ENCODE measurements around the gene NCEH1.

- TF ChIP-seq CTCF (IDR thresholded peaks at IDR 0.05) (no peak), POLR2A (IDR thresholded peaks at IDR 0.05) (no peak)
Observed at GRCh38 chr3:172690936-172691335, 19.9 kb downstream of the NCEH1 start.

Measured in thyroid gland (tissue), 4 donors.